GM21576 (cell line): ENCODE data around the gene COL4A6.

ENCODE experiments used
- ATAC-seq: cut with Tn5 transposase; IDR thresholded peaks from one replicate; pipeline ENCODE4 v1.9.1; 2021; ENCODE audit warnings: mild to moderate bottlenecking, moderate library complexity; ENCODE audit not compliant: unreplicated experiment

Gene COL4A6

DNA sequence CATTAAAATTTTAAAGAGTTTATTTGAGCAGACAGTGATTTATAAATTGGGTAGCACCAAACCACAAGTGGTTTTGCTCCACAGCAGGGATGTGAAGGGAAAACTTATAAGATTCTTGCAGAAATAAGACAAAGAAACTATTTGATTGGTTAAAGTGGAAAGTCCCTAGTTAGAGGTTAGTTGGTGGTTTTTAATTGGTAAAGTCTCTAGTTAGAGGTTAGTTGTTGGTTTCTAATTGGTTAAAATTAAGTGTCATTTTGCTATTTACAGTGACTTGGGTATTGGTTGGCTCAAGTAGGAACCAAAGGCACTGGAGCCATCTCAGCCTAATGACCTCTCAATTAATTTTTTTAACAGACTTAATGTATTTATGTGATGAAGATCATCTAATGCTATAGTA, 323.7 kb downstream of the COL4A6 start:
- ATAC-seq = no peak
